HG02840 (cell line): ENCODE measurements around the gene PTK7.

ENCODE experiments used
- ATAC-seq: cut with Tn5 transposase; IDR thresholded peaks from one replicate; pipeline ENCODE4 v1.9.1; 2021; ENCODE audit warnings: mild to moderate bottlenecking, moderate library complexity, moderate number of reproducible peaks; ENCODE audit not compliant: unreplicated experiment, low FRiP score

PTK7 gene

DNA sequence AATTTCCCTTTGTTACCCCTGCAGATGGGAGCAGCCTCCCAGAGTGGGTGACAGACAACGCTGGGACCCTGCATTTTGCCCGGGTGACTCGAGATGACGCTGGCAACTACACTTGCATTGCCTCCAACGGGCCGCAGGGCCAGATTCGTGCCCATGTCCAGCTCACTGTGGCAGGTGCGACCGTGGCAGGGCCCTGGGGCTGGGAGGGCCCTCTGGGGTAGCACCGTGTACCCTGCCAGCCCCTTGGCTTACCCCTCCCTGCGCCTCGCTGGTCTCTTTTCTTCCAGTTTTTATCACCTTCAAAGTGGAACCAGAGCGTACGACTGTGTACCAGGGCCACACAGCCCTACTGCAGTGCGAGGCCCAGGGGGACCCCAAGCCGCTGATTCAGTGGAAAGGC, 65.5 kb downstream of the PTK7 start:
- ATAC-seq = no peak

DNA sequence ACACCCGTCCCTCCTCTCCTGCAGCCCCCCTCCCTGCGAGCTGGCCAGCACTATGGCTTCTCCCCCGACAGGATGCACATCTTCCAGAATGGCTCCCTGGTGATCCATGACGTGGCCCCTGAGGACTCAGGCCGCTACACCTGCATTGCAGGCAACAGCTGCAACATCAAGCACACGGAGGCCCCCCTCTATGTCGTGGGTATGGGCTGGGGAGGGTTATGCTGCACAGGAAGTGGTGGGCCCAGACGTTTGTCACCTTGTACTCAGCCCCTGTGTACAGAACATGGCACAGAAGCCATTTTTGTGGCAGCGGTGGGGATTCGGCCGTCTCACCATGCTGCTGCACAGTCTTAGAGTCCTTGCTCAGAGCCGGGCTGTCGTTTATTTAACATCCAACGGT, 66.0 kb downstream of the PTK7 start:
- no peak for ATAC-seq

DNA sequence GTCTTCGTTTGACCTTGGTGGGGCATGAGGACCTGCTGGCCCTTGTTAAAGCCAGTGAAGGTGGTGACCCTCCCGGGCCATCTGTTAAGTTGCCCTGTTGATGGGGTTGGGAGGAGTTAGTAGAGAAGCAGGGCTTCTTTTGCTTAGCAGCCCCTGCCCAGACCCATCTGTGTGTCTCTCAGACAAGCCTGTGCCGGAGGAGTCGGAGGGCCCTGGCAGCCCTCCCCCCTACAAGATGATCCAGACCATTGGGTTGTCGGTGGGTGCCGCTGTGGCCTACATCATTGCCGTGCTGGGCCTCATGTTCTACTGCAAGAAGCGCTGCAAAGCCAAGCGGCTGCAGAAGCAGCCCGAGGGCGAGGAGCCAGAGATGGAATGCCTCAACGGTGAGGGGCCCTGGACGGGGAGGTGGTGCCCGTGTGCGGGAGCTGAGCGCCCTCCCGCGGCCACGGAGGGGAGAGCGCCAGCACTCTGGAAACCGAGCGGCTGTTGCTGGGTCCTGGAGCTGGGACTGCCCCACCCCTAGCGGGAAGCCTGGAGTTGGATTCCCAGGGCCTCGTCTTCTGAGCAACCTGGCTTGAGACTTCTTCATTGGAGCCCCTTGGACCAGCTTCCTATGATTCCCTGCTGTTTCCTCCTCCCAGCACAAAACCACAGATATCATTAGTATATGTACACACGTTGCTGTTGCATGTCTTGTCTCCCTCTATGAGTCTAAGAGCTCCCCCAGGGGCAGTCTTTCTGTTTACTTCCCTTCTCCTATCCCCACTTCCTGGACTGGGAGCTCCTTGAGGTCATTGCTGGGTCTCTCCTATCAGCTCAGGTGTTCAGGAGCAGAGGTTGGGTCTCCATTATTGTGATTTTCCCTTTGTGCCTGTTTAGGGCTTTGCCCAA, 67.4 kb downstream of the PTK7 start:
- no peak for ATAC-seq

DNA sequence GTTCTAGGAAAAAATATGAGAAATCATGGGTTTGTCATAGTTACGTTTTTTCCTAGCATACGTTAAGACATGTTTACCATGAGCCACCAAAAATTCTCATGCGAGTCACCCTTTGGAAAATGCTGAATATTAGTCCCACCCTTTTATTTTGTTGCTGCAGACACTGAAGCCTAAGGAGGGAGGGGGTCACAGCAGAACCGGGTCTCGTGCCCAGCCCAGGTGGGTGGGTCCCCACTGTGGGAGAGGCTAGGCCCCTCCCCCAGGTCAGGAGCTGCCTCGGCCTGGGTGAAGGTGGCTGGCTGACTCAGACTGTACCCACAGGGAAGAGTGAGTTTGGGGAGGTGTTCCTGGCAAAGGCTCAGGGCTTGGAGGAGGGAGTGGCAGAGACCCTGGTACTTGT, 68.8 kb downstream of the PTK7 start:
- no peak for ATAC-seq

DNA sequence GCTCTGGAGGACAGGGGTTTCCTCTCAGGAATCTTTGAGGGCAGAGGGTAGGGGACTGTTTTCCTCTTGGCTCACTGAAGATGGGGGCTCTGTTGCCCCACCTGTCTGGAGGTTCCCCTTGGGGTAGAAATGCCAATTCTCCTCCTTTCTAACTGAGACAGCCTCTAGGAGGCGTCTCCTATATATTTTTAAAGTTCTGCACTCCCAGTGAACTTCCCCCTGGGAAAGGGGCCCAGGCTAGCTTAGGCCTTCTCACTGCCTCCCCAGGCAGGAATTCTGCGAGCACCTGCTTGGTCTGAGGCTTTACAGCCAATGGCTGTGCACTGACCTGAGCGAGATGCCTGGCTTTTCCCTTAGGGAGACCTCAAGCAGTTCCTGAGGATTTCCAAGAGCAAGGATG, 70.1 kb downstream of the PTK7 start:
- no peak for ATAC-seq

DNA sequence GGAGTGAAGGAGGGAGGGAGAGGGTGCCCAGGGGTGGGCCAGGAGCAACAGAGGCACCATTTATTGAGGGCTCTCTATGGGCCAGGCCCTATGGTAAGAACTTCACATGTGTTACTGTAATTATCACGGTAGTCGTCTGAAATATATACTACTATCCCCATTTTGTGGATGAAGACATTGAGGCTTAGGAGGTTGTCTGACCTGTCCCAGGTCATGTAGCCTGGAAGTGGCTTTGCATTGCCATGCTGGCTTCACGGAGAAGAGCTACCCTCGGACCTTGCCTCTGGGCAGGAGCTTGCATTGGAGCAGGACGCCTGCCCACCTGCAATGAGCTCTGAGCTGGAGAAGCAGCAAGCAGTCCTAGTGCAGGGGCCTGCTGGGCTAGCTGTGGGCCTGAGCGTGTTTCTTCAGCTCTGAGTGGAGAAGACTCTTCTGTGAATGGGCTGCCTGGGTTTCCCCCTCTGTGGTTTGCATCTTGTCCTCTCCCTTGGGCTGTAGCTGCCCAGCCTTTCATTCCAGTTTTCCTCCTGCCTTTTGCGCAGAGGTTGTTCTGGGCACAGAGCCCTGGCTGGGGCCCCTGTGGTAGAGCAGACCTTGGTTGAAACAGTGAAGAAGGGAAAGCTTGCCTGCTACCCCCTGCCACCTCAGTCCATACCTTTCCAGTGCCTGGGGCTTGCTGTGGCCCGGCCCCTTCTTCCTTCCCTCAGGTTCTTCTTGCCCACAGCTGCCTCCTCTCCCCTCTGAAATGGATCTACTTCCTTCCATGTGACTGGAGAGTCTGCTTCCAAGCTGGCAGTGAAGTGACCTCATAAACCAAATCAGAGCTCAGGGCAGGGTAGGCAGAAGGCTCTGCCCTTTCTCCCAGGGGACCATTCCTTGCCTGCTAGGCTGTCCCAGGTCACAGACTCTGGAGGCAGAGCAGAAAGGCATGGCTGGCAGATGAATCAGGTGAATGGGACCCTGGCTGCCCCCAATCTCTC, 70.9 kb downstream of the PTK7 start:
- ATAC-seq = no peak

DNA sequence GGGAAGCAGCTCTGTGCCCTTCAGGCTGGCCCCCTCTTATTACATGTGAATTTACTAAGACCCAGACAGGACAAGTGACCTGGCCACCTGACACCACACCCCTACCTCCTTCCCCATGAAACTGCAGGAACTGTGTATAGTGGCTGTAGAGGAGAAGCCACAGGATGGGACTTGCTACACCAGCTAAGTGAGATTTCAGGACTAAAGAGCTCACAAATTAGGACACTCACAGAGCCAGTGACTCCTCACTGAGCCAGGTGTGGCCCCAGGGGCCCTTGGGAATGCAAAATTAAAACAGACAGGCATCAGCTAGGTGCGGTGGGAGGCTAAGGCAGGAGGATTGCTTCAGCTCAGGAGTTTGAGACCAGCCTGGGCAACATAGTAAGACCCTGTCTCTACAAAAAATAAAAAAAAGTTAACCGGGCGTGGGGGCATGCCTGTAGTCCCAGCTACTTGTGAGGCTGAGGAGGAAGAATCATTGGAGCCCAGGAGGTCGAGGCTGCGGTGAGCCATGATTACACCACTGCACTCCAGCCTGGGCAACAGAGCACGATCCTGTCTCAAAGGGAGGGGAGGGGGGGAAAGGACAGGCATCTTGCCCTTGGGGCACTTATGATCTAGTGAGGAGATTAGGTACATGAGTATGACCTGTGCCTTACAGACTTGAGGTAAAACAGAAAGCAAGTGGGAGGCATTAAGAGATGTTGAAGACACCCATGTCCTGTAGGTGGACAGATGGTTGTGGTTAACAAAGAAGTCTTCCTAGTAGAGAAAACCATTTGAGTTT, 71.8 kb downstream of the PTK7 start:
- ATAC-seq = no peak

DNA sequence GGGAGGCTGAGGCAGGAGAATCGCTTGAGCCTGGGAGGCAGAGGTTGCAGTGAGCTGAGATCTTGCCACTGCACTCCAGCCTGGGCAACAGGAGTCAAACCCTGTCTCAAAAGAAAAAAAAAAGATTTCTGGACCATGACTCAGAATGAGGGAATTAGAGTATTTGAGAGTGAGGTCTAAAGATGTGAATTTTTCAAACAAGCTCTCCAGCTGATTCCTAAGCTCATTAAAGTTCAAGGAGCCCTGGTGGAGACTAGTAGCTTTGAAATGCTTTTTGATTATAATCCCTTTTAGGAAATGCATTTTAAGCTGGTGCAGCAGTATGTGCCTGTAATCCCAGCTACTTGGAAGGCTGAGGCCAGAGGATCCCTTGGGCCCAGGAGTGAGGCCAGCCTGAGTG, 73.2 kb downstream of the PTK7 start:
- ATAC-seq = no peak

DNA sequence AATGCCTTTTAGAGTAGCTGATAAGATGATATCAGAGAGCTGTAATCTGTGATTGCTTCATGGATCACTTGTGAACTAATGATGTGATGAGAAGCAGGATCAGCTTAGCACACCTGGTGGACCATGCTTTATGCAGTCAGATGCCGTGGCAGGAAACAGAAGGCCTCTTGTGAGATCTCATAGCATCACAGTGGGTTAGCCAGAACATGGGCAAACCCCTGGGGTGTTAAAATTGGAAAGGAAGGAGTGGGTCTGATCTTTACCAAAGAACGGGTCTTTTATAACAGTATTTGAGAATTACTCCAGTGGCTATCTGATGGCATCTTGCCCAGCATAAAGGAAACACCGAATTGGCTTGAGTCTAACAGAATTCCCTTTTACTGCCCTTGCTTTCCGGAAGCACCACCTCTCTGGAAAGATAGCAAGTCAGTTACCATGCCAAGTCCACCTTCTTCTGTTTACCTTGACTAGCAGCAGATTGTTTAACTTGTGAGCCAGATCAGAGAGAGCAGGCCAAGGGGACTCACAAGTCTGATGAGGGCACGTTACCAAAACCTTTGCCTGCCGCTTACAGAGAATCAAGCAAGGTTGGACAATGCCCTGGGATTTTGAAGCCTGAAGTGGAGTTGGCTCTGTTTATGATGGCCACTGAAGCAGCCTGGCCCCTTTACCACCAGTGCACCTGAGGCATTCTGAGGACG, 74.1 kb downstream of the PTK7 start:
- no peak for ATAC-seq

DNA sequence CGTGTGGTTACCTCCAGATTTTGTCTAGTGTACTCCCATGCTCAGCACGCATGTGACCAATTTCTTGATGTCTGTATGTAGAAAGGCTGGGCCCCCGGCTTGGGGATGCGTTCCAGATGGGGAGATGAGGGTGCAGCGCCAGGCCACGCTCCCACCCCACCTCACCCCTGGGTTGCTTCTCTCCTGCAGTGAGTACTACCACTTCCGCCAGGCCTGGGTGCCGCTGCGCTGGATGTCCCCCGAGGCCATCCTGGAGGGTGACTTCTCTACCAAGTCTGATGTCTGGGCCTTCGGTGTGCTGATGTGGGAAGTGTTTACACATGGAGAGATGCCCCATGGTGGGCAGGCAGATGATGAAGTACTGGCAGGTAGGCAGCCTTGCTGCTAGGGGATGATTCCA, 83.5 kb downstream of the PTK7 start:
- no peak for ATAC-seq

DNA sequence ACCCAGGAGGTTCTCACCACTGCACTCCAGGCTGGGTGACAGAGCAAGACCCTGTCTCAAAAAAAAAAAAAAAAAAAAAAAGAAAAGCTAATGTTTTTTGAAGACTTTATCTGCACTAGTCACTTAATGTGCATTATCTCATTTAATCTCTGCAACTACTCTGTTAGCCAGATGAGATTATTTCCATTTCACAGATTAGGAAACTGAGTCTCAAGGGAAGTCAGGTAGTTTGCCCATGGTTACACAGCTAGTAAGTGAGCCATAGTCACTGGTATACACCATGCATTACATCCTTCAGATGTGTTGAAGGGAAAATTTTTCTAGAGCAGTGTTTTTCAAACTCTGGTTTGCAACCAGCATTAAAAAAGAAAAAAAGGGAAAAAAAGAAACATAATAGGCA, 87.8 kb downstream of the PTK7 start:
- no peak for ATAC-seq

DNA sequence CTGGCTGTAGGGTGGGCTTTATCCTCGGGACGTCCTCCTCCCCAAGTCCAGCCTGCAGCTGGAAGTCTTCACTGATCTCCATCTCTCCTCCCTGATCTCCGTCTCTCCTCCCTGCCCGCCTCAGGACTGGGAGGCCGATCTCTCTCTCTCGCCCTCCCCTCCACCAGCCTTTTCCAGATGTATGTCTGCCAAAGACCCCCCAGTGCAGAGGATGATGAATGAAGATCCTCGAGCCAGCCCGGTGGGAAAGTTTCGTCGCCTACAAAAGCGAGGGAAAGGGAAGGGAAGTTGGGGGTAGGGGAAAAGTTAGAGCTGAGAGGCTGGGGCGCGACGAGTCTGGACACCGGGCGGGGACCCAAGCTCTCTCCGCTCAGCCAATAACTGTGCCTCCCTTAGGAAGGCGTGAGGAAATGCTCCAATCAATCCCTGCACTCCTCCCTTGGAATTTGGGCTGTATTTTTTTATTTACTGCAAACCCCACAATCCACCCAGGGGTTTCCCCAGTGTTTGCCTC, 94.4 kb downstream of the PTK7 start:
- ATAC-seq = no peak

DNA sequence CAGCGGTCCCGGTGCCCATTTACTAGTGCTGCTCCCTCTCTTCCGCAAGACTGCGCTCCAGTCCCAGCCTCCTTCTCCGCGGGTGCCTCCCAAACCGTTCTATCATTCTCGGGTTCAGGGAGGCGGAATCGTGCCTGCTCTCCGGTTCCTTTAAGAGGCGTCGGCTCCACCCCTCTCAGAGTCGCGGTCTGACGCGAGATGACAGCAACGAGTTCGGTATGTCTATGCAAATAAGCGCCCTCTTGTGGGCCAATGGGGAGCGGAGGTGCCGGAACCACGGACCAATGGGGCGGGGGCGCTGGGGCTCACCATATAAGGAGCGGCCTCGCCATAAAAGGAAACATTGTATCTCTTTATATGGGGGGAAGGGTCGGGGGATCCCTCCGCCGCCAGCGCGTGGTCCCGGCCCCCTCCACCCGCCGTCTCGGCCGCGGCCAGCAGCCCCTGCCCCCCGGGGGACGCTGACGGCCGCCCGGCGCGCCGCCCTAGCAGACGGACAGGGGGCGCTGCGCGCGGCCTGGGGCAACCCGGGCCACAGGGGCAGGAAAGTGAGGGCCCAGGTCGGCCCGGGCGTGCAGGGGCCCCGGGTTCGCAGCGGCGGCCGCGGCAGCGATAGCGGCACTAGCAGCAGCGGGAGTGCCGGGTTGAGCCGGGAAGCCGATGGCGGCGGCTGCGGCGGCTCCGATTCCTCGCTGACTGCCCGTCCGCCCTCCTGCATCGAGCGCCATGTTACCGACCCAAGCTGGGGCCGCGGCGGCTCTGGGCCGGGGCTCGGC, 95.0 kb downstream of the PTK7 start, which contains the start of gene SRF:
TSS of gene SRF (plus strand) at position 339 of the 776 bp plus-strand sequence. CDS start at position 727, 388 bp downstream.
- peak; percentile 65 for ATAC-seq

DNA sequence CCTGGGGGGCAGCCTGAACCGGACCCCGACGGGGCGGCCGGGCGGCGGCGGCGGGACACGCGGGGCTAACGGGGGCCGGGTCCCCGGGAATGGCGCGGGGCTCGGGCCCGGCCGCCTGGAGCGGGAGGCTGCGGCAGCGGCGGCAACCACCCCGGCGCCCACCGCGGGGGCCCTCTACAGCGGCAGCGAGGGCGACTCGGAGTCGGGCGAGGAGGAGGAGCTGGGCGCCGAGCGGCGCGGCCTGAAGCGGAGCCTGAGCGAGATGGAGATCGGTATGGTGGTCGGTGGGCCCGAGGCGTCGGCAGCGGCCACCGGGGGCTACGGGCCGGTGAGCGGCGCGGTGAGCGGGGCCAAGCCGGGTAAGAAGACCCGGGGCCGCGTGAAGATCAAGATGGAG, 95.6 kb downstream of the PTK7 start:
- no peak for ATAC-seq

DNA sequence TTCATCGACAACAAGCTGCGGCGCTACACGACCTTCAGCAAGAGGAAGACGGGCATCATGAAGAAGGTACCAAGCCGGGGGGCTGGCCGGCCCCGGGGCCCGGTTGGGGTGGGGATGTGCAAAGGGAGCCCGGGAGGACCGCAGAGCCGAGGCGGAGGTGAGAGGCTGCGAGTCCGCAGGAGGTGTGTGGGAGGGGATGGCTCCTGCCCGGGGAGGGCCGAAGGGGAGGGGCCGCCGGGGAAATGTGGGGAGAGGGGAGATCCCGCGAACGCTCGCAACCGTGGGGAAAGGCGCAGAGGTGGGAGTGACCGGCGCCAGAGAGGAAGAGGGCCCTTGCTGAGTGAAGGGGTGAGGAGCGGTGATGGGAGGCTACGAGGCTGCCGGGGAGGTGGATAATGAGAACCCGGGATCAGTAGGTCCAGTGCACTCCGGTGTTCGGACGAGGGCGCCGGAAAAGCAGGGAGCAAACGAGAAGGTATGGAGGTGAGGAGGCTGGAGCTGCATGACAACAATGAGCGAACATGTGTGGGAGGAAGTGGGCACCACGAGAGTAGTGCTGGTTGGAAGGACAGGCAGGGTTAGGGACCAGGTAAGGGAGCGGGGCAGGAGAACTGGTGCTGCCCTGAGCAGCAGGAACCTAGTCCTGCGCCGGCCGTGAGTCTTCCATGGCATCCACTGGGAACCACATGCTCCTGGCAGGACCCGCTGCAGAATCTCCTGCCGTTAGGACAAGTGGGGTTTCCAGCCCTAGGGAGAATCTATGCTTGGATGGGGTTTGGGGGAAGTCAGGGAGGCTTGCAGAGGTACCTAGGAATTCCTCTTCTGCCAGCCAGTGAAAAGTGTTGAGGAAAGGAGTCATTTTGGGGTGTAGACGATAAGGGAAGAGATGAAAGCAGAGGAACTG, 96.2 kb downstream of the PTK7 start:
- no peak for ATAC-seq

DNA sequence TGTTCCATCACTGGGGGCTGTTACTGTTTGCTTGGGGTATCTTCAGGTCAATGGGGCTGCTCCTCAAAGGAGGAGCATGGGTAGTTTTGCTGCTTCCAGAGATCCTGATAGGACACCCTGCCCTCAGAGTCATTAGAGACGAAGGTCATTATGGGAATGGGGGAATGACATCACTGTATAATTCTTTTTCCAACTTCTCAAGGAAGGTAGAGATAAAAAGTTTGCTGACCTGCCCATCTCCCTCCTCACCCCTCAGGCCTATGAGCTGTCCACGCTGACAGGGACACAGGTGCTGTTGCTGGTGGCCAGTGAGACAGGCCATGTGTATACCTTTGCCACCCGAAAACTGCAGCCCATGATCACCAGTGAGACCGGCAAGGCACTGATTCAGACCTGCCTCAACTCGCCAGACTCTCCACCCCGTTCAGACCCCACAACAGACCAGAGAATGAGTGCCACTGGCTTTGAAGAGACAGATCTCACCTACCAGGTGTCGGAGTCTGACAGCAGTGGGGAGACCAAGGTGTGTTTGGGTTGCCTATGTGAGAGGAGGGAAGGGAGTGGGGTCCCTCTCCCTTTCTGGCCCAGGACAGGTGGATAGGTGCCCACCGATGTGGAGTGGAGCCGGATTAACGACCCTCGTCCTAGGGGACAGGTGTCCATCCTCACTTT, 97.6 kb downstream of the PTK7 start:
- ATAC-seq = no peak
